Dermis blood vessel endothelial cell (primary cell): Measurements from ENCODE around the gene CCDC27. TPM values are rescaled to one million over a fixed set of nuclear protein-coding genes. Genes with fewer than 3 reads are reported as not detected.

ENCODE experiments used
- DNase-seq: peaks from one replicate; pipeline ENCODE4 v3.0.0; 2010
- total RNA-seq: library from RNA; depleted of rRNA; stranded (reverse); fragments of >200 nt; gene quantifications from 2 replicates; pipeline ENCODE4 v1.2.3, GENCODE V29; 2014

CCDC27 gene
- total RNA-seq, 1 donor from 2014 or later, result not detected

- no peak for DNase-seq
Observed at GRCh38 chr1:3777647-3778589, 25.7 kb downstream of the CCDC27 start.

- no peak for DNase-seq
Observed at GRCh38 chr1:3778590-3779264, 26.5 kb downstream of the CCDC27 start.

DNA sequence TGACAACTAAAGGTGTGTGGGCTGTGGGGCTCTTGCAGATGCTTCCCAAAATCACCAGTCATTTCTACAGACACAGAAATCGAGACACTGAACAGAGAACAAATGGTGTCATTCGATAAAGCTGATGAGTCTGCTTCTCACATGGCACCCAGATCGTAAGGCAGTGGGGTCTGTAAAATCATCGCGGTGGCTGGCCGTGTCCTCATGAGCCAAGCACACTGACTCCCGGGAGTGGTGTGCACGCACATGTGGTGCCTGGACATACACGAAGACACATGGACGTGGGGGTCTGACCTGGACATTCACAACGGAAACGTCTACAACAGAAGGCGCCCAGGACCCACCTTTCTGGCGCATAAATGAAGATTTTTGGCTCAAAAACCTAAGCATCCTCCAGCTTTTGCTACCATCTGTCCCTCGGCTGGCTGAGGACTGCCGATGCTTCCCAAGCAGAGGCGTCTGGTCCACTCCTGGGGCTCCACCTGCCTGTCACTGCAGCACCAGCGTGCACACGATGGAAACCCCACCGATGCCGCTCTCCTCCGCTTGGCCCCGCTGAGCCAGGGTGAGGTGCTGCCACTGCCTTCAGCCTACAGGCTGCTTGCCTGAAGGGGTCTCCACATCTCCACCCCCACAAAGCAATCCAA, 27.1 kb downstream of the CCDC27 start:
- DNase-seq, result no peak

DNA sequence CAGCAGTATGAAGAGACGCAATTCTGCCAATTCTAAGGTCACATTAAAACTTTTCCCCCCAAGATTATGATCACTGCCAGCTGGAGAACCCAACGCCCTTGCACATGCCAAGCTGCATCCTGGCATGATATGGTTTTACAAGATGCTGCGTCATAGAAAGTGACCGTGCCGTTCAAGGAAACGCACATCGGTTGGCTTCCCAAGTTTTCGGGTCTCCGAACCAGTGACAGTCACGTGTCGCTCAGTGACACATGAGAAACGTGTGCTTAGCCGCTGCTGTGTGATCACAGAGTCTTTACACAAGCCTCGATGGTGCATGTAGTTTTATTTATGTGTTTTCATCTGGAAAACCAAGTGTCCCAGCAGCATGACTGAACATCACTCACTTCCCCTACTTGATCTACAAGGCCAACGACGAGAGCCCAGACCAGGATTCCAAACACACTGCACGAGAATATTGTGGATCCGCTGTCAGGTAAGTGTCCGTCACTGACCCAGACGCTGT, 27.7 kb downstream of the CCDC27 start:
- no peak for DNase-seq

- no peak for DNase-seq
Observed at GRCh38 chr1:3780901-3781300, 28.7 kb downstream of the CCDC27 start.

DNA sequence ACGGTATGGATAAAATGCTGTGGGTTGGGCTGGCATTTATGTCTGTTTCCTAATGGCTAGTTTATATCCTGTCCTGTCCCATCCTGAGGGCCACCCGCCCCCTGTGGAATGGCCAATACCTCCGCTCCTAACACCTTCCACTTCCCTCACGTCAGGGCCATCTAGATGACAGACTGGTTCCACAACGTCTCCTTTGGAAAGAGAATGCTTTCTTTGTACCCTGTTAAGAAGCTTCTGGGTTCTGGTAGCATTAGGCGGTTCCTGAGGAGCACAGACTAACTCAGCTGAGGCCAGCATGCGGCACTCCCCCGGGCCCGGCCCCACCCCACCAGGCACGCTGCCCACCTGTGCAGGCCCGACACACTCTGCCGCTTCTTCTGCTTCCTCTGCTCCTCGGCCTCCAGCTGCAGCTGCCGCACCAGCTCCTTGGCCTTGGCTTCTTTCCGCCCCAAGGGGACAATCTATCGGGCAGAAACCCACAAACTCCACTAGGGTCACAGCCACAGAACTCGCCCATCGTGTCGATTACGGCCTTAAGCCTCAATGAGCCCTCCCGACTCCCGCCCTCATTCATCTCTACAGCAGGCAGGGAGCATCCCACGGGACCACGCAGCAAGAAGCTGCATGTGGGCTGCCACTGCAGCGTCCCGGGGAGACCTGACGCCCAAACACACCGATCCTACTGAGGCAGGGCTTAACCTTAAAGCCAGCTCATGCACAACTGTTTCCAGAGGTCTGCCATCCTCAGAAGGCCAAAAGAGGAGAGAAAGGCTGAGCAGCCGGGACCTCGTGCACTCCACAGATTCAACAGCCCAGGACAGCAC, 31.6 kb downstream of the CCDC27 start:
- no peak for DNase-seq

GRCh38 chr1:3785045-3785444, 32.8 kb downstream of the CCDC27 start:
- DNase-seq, result no peak

DNA sequence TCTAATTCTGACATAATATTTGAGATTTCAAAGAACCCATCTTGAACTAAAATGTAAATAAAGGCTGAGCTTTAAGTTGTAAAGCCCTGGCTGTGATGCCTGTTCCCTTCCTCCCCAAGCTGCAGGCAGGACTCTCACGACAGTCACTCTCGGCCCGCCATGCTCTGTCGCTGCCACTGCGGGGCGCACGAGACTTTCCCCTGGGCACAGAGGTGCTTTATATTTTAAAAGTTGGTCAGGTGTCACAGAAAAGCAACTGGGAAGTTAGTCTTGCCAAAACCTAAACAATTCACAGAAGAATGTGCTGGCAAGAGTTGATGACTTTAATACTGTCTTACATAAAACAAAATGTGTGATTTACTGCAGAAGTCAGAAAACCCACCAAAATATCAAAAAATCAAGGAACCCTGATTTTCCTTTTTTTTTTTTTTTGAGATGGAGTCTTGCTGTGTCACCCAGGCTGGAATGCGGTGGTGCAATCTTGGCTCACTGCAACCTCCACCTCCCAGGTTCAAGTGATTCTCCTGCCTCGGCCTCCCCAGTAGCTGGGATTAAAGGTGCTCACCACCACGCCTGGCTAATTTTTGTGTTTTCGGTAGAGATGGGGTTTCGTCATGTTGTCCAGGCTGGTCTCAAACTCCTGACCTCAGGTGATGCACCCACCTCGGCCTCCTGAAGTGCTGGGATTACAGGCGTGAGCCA, 33.4 kb downstream of the CCDC27 start:
- DNase-seq, result peak; percentile 36

GRCh38 chr1:3786468-3787348, 34.5 kb downstream of the CCDC27 start:
- no peak for DNase-seq

DNA sequence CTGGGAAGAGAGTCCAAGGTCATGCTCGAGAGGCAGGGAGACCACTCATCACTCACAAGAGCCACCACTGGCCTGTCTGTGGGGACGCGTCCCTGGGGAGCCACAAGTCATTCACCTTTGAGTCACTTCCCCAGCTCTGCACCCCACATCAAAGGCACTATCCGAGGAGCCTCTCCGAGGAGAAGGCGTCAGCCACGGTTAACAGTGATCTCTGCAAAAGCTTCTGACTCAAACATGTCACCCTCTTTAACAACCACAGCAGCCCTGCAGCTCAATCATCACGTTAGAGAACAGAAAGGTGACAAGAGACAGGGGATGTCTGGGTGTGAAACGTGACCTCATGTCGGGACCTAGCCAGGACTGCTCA, 35.1 kb downstream of the CCDC27 start:
- no peak for DNase-seq

GRCh38 chr1:3787745-3788605, 35.7 kb downstream of the CCDC27 start:
- no peak for DNase-seq

- DNase-seq, result no peak
Observed at GRCh38 chr1:3788756-3789420, 36.6 kb downstream of the CCDC27 start.

DNA sequence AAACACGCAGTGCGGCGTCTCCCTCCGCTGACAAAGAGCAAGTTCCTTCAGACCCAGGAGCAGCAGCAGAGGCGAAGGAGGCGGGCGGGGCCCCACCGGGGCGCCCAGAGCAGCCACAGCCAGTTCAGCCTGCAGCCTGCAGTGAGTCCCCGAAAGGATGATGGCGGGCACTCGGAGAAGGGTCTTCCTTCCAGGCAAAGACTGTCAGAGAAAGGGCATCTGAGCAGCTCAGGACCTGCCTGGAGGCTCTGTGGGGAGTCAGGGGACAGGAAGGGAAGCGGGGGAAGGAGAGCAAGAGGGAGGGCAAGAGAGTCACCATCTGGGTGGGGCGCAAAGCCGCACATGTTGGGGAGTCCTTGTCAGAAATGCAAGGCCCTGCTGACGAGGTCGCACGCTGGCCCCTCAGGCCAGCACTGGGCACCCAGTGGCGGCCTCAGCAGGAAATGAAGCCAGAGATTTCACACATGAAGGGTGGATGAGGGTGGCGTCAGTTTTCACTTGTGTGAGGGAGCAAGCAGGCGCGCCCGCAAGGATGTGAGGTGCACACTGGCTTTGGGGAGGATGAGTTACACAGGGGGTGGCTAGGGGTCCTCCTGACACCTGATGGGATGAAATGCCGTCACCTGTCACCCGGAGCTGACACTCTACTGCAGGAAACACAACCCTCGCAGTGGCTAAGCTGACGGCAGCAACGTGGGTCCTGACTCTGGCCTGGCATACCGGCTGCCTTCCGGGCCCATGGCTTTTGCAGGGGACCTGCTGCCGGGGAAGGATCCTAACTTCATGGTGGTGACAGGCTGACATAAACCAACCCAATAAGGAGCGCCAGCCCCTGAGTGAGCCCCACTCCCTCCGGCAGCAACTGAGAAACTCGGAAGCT, 37.4 kb downstream of the CCDC27 start:
- no peak for DNase-seq

GRCh38 chr1:3790500-3790923, 38.3 kb downstream of the CCDC27 start:
- no peak for DNase-seq

DNA sequence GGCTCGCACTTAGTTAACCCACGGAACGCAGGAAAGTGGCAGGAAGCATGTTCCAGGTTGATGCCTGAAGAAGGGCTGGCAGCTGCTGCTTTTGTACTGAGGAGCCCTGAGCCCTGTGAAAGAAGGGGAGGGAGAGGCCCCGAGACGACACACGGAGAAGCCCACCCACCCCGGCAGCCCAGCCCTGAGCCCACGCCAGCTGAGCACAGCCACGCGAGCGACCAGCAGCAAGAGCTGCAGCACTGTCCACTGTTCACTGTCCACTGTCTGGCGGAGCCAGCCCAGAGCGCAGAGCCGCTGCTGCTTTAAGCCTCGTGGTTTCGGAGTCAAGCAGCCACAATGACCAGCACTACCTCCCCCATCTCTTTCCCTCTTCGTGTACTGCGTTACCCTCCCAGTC, 38.7 kb downstream of the CCDC27 start:
- DNase-seq, result no peak

DNA sequence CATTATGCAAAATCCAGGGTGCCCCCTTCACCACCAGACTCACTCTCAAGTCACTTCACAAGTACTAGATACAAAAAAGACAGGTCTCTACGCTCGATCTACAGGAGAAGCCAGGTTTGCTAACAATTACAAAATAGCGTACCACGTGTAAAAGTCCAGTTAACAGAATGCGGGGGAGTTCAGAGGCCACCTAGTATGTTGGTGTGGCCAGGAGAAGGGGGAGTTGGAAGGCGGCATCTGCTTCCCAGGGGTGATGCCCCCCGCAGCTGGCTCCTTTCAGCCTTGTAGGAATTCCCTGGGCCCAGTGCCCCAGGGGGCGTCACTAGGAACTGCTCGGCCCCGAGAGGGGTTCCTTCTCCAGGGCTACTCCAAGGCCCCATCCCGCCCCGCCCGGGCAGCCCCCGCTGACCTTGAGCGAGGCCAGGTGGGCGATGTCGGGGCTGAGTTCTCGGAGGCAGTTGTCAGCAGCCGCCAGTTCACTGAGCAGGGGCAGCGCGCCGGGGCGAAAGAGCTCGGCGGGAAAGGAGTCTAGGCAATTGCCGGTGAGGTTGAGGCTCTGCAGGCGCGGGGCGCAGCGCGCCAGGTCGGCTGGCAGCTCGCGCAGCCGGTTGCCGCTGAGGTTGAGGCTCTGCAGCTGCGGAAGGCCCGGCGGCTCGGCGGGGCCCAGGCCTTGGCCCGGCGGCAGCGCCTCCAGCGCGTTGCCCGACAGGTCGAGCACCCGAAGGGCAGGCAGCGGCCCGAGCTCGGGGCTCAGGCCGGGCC, 43.4 kb downstream of the CCDC27 start:
- no peak for DNase-seq
